Endothelial cell (in vitro differentiated cells): ENCODE measurements around the gene JAKMIP2. TPM values are rescaled to one million over a fixed set of nuclear protein-coding genes. Genes with fewer than 3 reads are reported as not detected.
"Not testable (repeated sequence)": the region's sequence is repeated elsewhere in the genome, so short reads cannot be mapped to it uniquely, and the experiment has no call there.

Experiments
- DNase-seq: peaks from one replicate; pipeline ENCODE4 v3.0.0; 2021; ENCODE audit warnings: low spot score
- H3K27ac Mint-ChIP-seq: one replicate; pipeline ENCODE4 v1.8.0; 2021; ENCODE audit warnings: mixed read lengths, inconsistent platforms; ENCODE audit not compliant: unreplicated experiment
- H3K27me3 Mint-ChIP-seq: one replicate; pipeline ENCODE4 v1.8.0; 2021; ENCODE audit warnings: mild to moderate bottlenecking, moderate library complexity, mixed read lengths, inconsistent platforms; ENCODE audit not compliant: unreplicated experiment
- H3K36me3 Mint-ChIP-seq: one replicate; pipeline ENCODE4 v1.8.0; 2021; ENCODE audit warnings: mild to moderate bottlenecking, low read depth, mixed read lengths, inconsistent platforms; ENCODE audit not compliant: unreplicated experiment
- H3K4me1 Mint-ChIP-seq: one replicate; pipeline ENCODE4 v1.8.0; 2021; ENCODE audit warnings: mild to moderate bottlenecking, mixed read lengths, inconsistent platforms; ENCODE audit not compliant: unreplicated experiment
- H3K4me3 Mint-ChIP-seq: one replicate; pipeline ENCODE4 v1.8.0; 2021; ENCODE audit warnings: mild to moderate bottlenecking, mixed read lengths, inconsistent platforms; ENCODE audit not compliant: unreplicated experiment
- H3K9me3 Mint-ChIP-seq: one replicate; pipeline ENCODE4 v1.8.0; 2021; ENCODE audit warnings: mixed read lengths, inconsistent platforms; ENCODE audit not compliant: unreplicated experiment
- CTCF ChIP-seq: fragments of 200-600 bp; sonication (generic); IDR thresholded peaks from one replicate; pipeline ENCODE4 v1.5.0; 2021; ENCODE audit warnings: antibody characterized with exemption; ENCODE audit not compliant: unreplicated experiment
- total RNA-seq: library from RNA; stranded (reverse); fragmentation: NEBNext Ultra II Directional; extraction: Animal tissue kit (Norgen Biotek cat#: 25700); gene quantifications from one replicate; pipeline ENCODE4 v1.2.1, GENCODE V29; 2021; ENCODE audit not compliant: unreplicated experiment

Gene JAKMIP2
- total RNA-seq, 1 donor from 2014 or later = 4.3 TPM

GRCh38 chr5:147636729-147636984, 145.9 kb downstream of the JAKMIP2 start:
- DNase-seq = no peak
- Mint-ChIP-seq H3K36me3 (no peaks in the 10 kb centered on the region), H3K27ac (no peak overlapping the region), H3K9me3 (no peaks in the 10 kb centered on the region), H3K4me3 (no peak overlapping the region), H3K27me3 (no peaks in the 10 kb centered on the region), H3K4me1 (no peaks in the 10 kb centered on the region)
- TF ChIP-seq CTCF = no peak

GRCh38 chr5:147635882-147636728, 146.4 kb downstream of the JAKMIP2 start:
- no peak overlapping the region for H3K27ac Mint-ChIP-seq
- no peak overlapping the region for H3K4me3 Mint-ChIP-seq
- DNase-seq = no peak
- H3K4me1 Mint-ChIP-seq = no peaks in the 10 kb centered on the region
- H3K36me3 Mint-ChIP-seq = no peaks in the 10 kb centered on the region
- H3K9me3 Mint-ChIP-seq = no peaks in the 10 kb centered on the region
- TF ChIP-seq CTCF = no peak
- no peaks in the 10 kb centered on the region for H3K27me3 Mint-ChIP-seq

GRCh38 chr5:147635439-147635838, 147.1 kb downstream of the JAKMIP2 start:
- H3K36me3 Mint-ChIP-seq, H3K9me3 Mint-ChIP-seq, H3K27me3 Mint-ChIP-seq, H3K4me3 Mint-ChIP-seq, H3K4me1 Mint-ChIP-seq, DNase-seq, H3K27ac Mint-ChIP-seq: not testable (repeated sequence)

- no peaks in the 10 kb centered on the region for H3K4me1 Mint-ChIP-seq
- no peak overlapping the region for H3K4me3 Mint-ChIP-seq
Observed at GRCh38 chr5:147633173-147633572, 149.4 kb downstream of the JAKMIP2 start.

GRCh38 chr5:147631428-147632003, 151.0 kb downstream of the JAKMIP2 start:
- Mint-ChIP-seq H3K36me3 (no peaks in the 10 kb centered on the region), H3K27ac (no peak overlapping the region), H3K27me3 (no peaks in the 10 kb centered on the region), H3K4me1 (no peaks in the 10 kb centered on the region), H3K4me3 (no peak overlapping the region), H3K9me3 (no peaks in the 10 kb centered on the region)
- no peak for DNase-seq
- TF ChIP-seq CTCF = no peak

More at GRCh38 chr5:147633173-147633572, 149.4 kb downstream of the JAKMIP2 start:
- H3K9me3 Mint-ChIP-seq = no peaks in the 10 kb centered on the region
- H3K27me3 Mint-ChIP-seq = no peaks in the 10 kb centered on the region
- no peak for TF ChIP-seq CTCF
- no peaks in the 10 kb centered on the region for H3K36me3 Mint-ChIP-seq
- no peak for DNase-seq
- no peak overlapping the region for H3K27ac Mint-ChIP-seq
